CD4-positive, alpha-beta T cell treated with Interleukin-17A for 1 hour (primary cell): ENCODE results near the gene NME7.

Experiments
- DNase-seq: peaks from one replicate; pipeline ENCODE4 v3.0.0-alpha.2; 2020

The NME7 gene

DNA sequence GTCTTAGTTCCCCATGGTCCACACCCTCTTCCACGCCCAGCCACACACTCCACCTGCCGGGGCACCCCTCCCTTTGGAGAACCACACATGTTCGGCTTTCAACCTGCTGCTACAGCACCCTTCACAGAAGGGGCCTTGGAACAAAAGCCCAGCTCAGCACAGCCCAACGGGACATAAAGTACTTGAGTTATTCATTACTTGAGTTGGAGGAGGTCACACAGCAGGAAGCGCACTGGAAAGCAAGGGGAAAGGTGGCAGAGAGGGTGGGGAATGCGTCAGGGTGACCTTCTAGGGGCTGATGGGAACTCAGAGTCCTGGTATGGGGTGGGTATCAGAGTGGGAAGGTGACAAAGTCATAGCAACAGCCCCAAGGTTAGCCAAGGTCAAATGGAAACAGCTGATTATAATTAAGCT is 264.1 kb downstream of the NME7 start:
- DNase-seq: no peak

DNA sequence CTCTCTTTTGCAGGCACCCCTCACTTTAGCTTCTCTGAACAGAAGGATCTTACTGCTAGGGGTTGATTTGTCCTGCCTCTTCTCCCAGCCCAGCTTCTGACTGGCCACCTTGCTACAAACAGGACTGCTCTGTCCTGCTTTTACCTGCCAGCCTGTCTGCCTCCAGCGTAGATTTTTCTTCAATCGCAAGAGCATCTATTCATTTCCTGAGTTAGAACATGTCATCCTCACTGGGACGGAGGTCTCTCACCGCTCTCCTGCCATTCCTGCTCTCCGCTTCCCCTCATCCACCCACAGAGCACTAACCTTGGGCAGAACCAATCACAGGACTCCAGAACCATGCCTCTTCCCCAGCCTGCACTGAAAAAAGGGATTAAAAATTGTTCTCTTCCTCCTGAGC is 264.6 kb downstream of the NME7 start:
- DNase-seq: no peak

DNA sequence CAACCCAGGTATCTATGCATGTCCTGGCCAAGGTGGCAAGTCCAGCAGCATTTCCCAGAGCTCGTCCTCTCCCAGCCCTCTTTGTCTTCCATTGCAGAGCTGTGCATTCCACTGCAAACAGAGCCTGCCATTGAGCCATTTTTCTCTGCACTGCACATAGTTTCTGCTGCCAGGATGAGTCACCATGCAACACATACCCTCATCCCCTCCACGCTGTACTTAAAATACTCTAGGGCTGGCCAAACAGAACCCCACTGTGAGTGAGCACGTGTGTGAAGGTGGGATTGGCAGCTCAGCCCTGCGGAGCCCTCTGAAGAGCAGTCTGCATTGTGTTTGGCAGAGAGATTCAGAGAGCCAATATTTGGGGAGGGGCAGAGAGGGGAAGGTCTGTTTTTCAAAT is 265.0 kb downstream of the NME7 start:
- DNase-seq: no peak

DNA sequence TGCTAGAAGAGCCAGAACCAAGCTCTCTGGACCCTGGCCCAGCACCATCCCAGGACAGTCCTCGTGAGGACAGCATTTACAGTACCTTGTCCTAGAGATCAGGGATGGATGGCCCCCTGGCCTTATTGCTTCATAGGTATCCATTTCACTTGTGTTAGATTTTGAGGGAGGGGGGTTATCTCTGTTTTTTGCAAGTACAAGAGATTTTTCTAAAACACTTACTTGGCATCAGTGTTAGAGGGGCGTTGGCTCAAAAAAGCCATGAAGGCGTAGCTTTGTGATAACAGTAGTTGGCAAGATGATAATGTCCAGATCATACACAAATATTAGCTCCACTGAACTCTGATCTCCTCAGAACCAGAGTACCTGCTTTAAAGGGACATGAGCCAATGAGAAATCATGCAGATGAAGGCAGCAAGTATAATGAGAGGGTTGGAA is 266.9 kb downstream of the NME7 start:
- DNase-seq: no peak

DNA sequence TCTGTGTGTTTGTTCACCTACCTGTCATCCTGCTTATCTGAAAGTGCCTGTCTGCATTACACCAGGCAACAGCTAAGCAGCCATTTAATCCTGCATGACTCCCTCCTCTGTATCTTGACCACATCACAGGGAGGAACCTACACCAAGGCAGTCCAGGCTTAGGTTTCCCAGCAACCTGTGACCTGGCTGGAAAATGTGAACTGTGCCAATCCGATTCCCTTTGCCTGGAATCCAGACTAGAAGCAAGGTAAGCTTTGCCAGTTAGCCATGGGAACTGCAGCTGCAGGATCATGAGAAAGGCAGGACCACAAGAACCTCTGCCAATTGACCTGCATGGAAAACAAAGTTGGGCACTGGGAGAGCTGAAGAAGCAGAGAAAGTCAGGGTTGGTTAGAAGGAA is 267.4 kb downstream of the NME7 start:
- no peak for DNase-seq

DNA sequence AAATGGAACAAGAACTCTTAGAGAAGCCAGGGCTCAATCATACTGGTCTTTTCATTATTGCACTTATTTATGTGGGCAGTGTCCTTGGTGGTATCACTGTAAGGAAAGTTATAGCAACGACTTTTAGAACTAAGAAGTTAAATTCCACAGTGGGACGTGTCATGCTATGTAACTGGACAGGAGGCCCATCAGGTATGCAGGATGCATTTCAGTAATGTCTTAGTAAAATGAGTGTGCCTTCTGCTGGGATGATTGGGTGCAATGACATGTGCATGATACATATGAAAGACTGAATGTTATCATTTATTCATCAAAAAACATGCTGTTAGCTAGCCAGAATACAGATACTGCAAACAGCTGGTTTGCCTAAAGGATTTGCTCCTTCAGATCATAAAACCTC is 268.0 kb downstream of the NME7 start:
- no peak for DNase-seq

DNA sequence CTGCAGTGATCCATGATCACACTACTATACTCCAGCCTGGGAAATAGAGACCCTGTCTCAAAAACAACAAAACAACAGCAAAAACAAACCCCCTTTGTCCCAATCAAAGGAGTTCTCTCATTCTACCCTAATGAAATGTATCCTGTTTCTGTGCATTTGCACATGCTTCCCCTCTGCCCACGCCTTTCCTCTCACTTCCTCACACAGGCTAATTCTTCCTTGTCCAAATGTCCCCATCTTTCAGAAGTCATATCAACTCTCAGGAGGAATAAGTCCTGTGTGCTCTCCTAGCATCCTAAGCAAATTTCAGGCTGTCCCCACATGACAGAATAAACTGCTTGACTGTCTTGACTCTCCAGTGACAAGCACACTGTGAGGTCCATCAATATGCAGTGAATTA is 269.2 kb downstream of the NME7 start:
- DNase-seq: no peak

DNA sequence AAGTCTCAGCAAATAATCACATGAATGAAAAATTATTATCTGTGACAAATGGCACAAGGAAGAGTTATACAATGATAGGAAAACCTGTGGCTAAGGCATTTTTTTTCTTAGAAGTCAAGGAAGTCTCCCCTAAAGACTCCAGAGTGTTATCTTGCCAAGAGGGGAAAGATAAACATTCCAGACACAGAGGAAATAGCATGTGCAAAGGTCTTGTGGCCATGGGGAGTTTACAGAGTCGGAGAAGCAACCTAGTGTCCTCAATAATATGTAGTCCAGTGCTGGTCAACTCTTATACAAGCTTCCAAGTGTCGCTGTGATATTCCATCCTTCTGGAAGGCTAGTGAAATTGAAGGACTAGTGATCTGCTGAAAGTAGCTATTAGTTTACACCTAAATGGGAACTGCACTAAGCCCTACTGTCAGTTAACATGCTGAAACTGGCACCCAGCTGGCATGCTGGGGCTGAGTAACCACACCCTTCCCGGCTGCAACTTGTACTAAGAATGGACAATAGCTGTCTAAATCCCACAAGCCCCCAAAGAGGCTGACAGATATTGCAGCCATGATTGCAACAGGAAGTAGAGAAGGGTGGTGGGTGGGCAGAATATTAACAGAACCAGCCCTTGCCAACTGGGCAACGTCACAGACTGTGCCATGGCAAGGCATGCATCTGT is 272.6 kb downstream of the NME7 start:
- DNase-seq: no peak

DNA sequence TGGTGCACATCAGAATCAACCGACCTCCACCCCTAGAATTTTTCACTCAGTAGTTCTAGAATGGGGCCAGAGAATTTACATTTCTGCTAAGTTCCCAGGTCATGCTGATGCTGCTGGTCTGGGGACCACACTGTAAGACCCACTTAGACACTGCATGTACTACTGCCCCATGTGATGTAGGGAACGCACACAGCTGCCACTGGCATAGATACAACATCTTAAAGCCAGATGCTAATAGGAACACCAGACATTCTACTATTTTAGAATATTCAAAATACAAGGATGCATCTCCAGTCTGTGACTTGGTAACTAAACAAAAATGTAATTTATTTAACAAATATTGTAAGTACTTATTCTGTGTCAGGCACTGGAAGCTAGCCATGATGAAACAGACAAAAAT is 275.2 kb downstream of the NME7 start:
- DNase-seq: no peak

DNA sequence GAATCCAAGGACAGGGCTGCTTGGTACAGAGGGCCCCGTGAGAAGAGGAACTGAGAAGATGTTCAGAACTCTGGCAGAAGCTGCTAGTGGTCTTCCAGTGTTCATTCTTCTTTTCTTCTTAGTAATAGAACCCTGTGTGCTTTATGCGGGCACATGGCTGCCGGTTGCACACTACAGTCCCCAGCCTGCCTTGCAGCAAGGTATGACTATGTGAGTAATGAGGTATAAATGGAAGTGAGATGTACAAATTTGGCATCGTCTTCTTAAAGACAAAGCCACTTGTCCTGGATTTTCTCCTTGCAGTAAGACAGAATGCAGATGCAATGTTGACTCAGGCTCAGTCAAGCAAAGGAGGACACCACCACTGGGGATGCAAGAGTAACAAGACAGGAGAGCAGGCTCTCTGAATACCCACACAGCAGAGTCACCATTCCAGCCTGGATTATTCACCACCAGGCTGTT is 276.1 kb downstream of the NME7 start:
- no peak for DNase-seq

DNA sequence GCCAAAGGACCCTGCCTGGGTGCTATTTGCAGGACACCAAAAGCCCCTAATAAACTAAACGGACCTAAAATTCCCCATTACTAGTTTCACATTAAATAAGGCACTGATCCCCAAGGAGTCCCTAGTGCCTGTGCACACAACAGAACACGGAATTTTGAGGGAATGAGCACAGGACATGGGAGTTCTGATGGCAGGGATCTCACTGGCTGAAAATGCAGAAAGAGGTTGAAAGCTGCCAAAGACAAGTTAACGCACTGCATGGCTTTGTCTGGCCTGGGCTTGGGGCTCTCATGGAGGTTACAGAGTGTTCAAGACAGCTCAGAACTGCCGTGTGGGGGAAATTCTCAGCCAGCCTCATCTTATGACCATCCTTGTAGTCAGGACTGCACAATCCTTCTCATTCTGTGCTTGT is 276.7 kb downstream of the NME7 start:
- no peak for DNase-seq

DNA sequence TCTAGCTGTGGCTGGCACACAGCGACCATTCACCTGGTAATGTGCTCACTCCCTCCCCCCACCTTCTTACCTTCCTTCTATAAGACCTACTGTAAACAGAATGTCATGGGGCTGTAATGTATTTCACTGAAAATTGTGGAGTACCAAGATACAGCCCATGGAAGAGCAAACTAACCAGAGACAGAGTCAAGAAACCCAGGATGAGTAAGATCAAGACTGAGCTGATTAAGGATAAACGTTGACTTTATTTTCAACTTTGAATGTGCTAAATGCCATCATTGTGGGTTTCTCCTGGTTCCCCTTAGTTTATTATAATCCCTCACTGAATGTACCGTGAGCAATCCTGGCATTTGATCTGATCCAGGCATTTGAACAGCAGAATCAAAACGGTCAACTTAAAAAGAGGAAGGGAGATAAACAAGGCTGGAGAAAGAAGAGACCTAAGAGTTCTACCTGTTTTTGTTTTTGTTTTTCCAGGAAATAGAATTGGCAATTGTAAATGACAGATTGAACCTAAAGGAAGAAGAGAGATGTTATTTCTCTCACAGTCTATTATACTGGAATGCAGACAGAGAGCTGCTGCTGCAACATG is 277.2 kb downstream of the NME7 start:
- no peak for DNase-seq

DNA sequence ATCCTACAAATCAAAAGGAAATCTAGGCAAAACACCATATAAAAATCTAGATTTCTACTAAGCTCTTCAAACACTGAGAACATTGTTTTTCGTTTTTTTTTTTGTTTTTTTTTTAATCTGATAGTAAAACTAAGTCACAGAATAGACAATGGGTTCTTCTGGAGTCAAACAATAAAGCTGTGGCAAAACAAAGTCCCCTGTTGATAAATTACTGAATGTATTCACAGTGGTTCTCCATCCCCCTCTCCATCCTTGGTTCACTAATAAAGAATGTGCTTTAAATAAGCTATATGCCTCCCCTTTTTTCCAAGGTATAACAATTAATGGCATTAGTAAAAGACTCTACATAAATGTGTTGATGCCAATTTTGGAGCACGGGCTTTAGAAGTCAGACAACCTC is 277.8 kb downstream of the NME7 start:
- no peak for DNase-seq

DNA sequence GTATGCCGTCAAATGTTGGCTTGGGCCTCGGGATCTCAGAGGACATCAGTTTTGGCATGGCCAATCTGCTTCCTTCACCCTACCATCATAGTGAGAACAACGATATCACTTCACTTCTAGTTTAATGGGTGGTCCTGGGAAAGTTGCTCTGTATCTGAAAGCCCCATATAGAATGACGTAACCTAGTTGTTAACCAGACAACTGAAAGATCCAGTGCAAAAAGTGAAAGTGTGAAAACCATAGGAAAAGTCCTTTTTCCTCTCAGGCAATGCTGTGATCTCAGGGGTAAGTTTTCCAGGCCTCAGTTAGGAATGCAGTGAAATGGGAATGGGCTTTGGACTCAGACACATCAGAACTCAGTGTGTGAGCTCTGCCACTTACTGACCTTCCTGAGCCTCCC is 279.7 kb downstream of the NME7 start:
- no peak for DNase-seq

DNA sequence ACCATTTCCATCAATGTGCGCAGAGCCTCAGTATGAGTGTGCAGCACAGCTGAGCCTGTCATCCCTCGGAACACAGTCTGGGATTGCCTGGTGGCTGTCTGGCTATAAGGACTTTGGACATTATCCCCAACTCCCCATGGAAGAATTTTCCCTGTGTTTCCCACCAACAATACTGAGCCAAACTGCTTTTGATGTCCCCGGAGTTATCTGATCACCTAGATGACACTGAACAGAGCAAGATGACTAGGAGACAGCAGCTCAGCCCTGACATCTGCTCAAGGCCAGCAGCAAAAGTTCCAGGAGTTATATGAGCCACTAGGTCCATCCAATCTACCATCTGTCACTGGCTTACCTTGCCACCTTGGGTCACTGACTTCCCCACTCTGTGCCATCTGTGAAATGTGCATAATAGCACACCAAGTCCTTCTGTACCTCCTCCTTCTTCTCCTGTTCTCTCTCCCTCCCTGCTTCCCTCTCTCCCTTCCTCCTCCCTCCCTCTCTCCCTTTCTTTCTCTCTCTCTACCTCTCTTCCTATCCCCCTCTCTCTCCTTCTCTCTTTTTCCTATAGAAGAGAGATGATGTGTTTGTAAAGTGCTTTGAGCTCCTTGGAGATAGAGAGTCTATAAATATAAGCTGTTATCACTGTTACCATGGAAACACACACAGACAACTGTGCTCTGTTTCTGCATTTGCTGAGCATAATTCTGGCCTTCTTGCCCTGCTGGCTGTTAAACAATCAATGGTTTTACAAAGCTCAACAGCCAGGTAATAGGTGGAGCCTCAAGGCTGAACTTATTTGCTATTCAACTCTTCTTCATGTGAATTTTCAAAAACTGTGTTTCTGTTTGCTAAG is 280.8 kb downstream of the NME7 start:
- peak; percentile 36 for DNase-seq

DNA sequence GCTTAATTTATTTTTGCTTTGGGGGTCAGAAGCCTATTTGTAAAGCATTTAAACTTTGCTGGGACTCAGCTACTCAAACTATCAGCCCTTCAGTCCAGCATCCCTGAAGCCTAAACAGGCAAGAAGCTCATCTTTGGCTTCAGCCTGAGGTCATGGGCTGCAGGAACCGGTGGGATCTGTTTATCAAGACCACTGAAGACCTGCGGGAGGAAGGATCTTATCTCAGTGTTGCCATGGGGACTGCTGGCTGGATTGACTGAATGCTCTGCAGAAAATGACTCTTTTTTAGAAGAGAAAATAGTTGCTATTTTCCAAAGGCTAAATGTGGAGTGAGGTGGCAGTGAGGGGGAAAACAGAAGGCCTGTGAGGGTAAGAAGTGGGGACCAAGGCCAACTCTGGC is 281.7 kb downstream of the NME7 start:
- DNase-seq: no peak
